Hematopoietic multipotent progenitor cell treated with erythropoietin and hydrocortisone succinate and interleukin-3 and kit ligand, for 6 days (in vitro differentiated cells): ENCODE results near the gene MALAT1.

Source experiments
- DNase-seq: peaks from one replicate; pipeline ENCODE4 v3.0.0-alpha.2; 2015

MALAT1 gene

GRCh38 chr11:65540290-65541092 lies 41.6 kb downstream of the MALAT1 start:
- peak; percentile 92 for DNase-seq

- DNase-seq, result no peak
These were observed 42.5 kb downstream of the MALAT1 start for GRCh38 chr11:65541093-65541982.

DNA sequence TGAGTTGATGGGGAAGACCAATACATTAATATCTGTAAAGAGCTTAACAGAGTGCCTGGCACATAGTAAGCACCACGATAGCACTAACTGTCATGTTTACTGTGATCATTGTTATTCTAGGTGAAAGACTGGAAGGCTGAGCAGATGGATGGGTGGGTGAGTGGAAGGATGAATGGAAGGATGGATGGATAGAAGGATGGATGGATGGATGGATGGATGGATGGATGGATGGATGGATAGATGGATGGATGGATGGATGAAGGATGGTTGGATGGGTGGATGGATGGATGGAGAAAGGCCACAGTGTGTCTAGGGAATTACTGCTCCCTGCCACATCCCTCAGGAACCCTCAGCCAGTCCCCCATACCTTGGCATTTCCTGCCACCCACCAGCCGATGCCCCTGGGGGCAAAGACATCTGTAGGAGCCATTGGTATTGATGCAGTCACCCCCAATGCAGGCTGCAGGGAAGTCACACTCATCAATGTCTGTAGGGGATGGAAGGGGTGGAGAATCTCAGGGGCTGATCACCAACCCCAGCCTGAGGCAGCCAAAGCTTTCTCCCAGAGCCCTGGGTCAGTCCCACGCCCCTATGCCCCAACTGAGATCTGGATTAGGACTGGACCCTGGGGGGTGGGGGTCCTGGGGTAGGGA lies 44.0 kb downstream of the MALAT1 start:
- DNase-seq, result no peak

- DNase-seq, result no peak
These were observed 47.0 kb downstream of the MALAT1 start for GRCh38 chr11:65545853-65546216.

GRCh38 chr11:65546217-65546958 lies 47.5 kb downstream of the MALAT1 start:
- peak; percentile 95 for DNase-seq

- DNase-seq, result no peak
These were observed 48.7 kb downstream of the MALAT1 start for GRCh38 chr11:65547446-65548125.

GRCh38 chr11:65548395-65548794 lies 49.5 kb downstream of the MALAT1 start:
- DNase-seq, result no peak

DNA sequence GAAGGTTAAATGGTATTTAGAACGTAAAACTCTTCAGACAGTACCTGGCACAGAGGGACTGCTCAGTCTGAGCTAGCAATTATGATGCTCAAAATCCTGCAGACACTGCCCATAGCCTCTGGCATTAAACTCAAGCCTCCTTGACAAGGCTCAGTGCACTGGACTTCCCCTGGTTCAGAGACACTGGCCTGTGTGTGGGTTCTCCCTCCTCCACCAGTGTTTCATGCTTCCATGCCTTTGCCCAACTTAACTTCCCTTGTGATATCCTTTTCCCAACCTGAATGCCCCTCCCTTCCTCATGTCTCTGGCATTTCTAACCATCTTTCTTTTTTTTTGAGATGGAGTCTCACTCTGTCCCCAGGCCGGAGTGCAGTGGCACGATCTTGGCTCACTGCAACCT lies 50.3 kb downstream of the MALAT1 start:
- no peak for DNase-seq

DNA sequence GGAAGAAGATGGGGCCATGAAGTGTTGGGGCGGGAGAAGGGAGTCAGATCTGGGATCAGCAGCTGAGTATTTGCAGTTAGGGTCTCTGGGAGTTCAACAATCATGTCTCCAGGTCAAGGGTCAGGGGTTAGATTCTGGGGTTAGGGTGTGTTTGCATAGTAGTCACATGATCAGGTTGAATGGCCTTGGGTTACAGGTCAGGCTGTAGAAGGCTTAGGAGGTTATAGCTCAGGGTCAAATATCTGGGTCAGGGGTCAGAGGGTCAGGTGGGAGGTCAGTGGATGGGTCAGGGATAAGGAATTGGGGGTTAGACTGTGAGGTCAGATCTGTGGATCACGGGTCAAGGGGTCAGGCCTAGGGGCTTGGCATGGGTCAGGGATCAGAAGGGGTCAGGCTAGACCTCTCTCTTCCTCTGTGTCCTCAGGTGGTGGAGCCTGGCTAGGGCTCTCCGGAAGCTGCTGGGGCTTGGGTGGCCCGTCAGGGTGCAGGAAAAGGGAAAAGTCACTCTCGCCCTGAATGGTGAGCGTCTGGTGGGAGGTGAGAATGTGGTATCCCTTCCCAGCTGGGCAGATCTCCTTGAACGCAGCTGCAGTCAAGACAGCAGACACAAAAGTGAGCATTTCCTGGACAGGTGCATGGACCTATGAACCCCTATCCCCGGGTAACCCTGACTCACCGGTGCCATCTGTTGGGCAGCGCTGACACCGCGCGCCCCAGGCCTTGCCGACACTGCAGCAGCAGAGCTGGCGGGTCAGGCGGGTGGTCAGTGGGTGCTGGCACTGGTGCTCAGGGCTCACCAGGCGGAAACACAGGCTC lies 52.9 kb downstream of the MALAT1 start:
- peak; percentile 79 for DNase-seq

GRCh38 chr11:65552388-65552951 lies 53.6 kb downstream of the MALAT1 start:
- no peak for DNase-seq

- DNase-seq, result peak; percentile 84
These were observed 54.6 kb downstream of the MALAT1 start for GRCh38 chr11:65553301-65554001.

DNA sequence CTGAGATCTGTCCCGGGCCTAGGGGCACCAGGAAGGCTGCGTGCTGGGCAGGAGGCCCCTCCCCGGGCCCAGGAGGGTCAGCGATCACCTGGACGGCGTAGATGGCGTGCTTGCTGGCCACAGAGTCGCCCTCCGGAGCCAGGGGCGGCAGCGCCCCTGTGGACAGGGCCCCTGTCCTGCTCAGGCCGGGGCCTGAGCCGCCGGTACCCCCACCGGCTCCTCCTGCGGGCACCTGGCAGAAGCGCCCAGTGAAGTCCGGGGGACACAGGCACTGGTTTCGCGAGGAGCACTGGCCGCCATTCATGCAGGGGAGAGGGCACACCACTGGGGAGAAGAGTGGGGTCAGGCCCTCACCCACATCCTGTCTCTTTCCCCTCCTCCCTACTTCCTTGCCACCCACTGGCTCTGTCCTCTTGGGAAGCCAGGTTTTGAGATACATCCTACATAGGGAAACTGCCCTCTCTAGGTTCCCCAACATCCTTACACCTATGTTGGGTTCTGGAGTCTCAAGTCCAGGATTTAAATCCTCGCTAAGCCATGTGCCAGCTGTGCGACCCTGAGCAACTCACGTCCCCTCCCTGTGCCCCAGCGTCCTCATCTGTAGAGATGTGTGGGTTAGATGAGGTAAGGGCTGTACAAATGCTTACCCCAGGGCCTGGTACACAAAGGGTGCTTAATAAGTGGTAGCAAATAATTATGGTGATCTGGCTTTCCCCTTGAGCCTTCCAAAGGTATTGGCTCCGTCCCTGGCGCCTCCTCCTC lies 55.4 kb downstream of the MALAT1 start:
- DNase-seq, result no peak

DNA sequence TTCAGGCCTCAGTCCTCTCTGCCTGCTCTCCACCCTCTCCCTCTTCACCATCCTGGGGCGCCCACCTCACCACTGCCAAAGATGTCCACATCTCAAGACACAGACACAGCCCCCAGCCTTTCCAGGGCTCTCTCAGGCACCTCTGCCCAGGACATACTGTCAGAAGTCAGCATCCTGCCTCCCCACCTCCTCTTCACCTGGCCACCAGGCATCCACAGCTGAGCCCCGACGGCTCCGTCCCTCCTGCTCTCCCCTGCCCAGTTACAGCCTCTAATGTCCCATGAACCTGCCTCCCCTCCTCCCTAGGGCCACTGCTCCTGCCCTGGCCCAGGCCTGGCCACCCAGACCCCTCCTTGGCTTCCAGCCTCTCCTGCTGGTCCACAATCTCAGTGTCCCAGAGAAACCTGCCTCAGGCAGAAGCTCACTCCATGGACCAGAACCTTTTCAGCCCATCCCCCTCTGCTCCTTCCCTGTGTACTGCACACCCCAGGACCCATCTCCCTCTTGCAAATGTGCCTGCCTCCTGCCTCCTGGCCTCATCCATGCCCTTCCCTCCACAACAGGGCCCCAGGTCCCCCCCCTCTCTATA lies 56.1 kb downstream of the MALAT1 start:
- no peak for DNase-seq

- peak; percentile 57 for DNase-seq
These were observed 56.9 kb downstream of the MALAT1 start for GRCh38 chr11:65555693-65556231.
